Activated CD4-positive, alpha-beta memory T cell treated with anti-CD3 and anti-CD28 coated beads for 36 hours (primary cell): Measurements from ENCODE around the gene PYGL. TPM values are rescaled to one million over a fixed set of nuclear protein-coding genes. Genes with fewer than 3 reads are reported as not detected.

Experiments used
- CTCF ChIA-PET: fragments of 350-600 bp; sonication (Branson Sonifier 250); formaldehyde crosslinking; loops from one replicate; lab custom pipeline; 2021; ENCODE audit warnings: antibody characterized with exemption, inconsistent platforms; lab: Charles Lee
- POLR2A ChIA-PET: fragments of 350-600 bp; sonication (Branson Sonifier 250); formaldehyde crosslinking; loops from one replicate; lab custom pipeline; 2021; ENCODE audit warnings: antibody characterized with exemption; lab: Charles Lee
- DNase-seq: peaks from one replicate; pipeline ENCODE4 v3.0.0-alpha.2; 2020
- H3K27ac Mint-ChIP-seq: one replicate; pipeline ENCODE4 v1.8.0; 2021; ENCODE audit warnings: mixed read lengths
- H3K27me3 Mint-ChIP-seq: one replicate; pipeline ENCODE4 v1.8.0; 2021; ENCODE audit warnings: mixed read lengths
- H3K36me3 Mint-ChIP-seq: one replicate; pipeline ENCODE4 v1.8.0; 2021; ENCODE audit warnings: mixed read lengths
- H3K4me1 Mint-ChIP-seq: one replicate; pipeline ENCODE4 v1.8.0; 2021; ENCODE audit warnings: low read depth, mixed read lengths
- H3K4me3 Mint-ChIP-seq: one replicate; pipeline ENCODE4 v1.8.0; 2021; ENCODE audit warnings: mild to moderate bottlenecking, mixed read lengths
- H3K9me3 Mint-ChIP-seq: one replicate; pipeline ENCODE4 v1.8.0; 2021; ENCODE audit warnings: mixed read lengths
- intact Hi-C: fragments of 100-400 bp; cut with micrococcal nuclease; formaldehyde crosslinking; loops from one replicate; pipeline ENCODE4 v1.15.1; 2023
- total RNA-seq, 2 experiments: library from RNA; stranded (reverse); gene quantifications; one replicate each; pipeline ENCODE4 v1.2.3, GENCODE V29; 2021

PYGL gene
- 1 to 10 TPM in 1 of 2 experiments, under 1 TPM in 1; 0.71 to 1.2 TPM for total RNA-seq

DNA sequence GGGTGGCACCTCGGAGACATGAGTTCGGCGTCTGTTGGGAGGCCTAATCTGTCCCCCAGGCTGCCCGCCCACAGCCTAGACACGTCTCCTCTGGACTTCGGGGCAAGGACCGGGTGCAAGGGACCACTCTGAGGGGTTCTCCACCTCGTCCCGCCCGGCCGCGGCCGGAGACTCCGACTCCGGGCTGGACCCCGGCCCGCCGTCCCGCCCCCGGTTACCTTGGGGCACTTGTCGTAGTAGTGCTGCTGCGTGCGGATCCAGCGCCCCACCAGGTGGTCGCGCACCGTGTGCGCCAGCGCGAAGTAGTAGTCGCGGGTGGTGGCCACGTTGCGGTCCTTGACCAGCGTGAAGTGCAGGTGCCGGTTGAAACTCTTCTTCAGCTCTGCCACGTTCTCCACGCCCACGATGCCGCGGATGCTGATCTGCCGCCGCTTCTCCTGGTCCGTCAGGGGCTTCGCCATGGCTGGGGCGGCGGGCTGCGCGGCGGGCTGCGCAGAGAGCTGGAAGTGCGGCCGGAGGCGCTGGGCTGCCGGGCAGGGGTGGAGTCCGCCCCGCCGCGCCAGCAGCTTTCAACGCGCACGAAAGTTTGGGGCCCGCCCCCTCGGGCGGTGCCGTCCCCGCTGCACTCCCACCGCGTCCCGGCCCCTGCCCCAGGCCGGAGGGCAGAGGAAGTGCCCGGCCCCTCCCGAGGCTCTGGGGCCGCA is at the start of gene PYGL:
Gene PYGL, minus strand, starts transcription at position 541 of the 704 bp plus-strand sequence. Its CDS starts 80 bp downstream, at position 461.
- H3K4me3 Mint-ChIP-seq: peak within 1 kb of the TSS; percentile 75
- peaks cover 10% of the 10 kb centered on the region for H3K4me1 Mint-ChIP-seq
- ChIA-PET CTCF (no interaction called here), POLR2A (no interaction called here)
- no peak within 1 kb of the TSS for H3K27ac Mint-ChIP-seq
- peaks cover 31% of the 10 kb centered on the region for H3K27me3 Mint-ChIP-seq
- intact Hi-C loops: no loop called here
- H3K9me3 Mint-ChIP-seq: no peaks in the 10 kb centered on the region
- peak; percentile 38 for DNase-seq
- H3K36me3 Mint-ChIP-seq: no peaks in the 10 kb centered on the region

DNA sequence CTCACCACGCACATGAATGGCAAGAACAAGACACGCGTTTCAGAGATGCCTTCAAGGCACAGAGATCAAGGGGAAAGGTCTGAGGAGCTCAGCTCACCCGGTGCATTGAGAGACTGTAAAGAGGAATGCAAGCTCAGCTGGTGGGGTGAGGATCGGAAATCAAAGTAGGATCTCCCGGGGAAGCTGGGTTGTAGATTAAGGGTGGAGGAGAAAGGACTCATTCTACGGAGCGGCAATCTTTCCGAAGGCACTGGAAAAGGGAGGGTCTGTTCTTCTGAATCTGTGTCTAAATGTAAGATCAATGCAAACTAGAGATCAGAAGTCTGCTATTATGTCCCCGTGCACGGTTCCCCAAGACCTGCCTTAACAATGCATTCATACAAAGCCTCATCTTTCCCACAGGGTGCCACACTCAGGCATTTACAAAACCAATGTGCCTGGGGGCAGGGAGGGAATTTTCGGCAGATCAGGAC is 41.6 kb upstream of the PYGL start:
- intact Hi-C loops: no loop called here
- no peak overlapping the region for H3K27ac Mint-ChIP-seq
- CTCF ChIA-PET: no interaction called here
- POLR2A ChIA-PET: no interaction called here
- H3K4me3 Mint-ChIP-seq: no peak overlapping the region
- peaks cover 3% of the 10 kb centered on the region for H3K27me3 Mint-ChIP-seq
- H3K36me3 Mint-ChIP-seq: no peaks in the 10 kb centered on the region
- no peaks in the 10 kb centered on the region for H3K9me3 Mint-ChIP-seq
- no peaks in the 10 kb centered on the region for H3K4me1 Mint-ChIP-seq
- no peak for DNase-seq

GRCh38 chr14:50985124-50985858 is 41.0 kb upstream of the PYGL start:
- ChIA-PET POLR2A (no interaction called here), CTCF (no interaction called here)
- Mint-ChIP-seq H3K36me3 (no peaks in the 10 kb centered on the region), H3K27ac (no peak overlapping the region), H3K4me1 (no peaks in the 10 kb centered on the region), H3K9me3 (no peaks in the 10 kb centered on the region), H3K4me3 (no peak overlapping the region), H3K27me3 (peaks cover 3% of the 10 kb centered on the region)
- DNase-seq: no peak
- intact Hi-C loops: no loop called here

DNA sequence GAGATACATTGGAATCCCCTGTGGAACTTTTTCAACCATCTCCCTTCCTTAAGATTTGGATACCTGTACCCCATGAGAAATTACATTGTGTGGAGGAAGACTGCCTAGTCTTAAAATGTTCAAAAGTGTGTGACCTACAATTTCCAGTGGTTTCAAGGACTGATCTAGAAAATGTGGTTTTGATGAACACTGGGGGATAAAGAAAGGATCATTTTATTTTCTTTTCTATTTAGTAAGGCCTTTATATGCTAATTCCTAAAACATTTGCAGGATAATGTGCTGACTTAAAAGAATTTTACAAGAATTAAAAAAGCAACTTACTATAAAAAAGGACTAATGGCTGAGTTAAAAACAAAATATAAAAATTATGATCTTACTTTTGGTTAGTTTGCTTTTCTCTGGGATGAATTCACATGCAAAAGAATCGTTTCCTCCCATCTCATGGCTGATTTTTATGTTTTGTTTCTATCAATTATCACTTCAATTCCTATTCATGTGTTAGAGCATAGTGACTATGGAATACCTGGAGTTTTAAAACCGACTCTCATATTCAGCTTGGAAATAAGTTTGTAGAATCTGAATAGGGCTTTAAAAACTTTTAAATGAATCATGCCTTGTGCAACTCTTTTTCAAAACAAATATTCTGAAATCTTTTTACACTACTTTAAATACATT is 39.9 kb upstream of the PYGL start:
- POLR2A ChIA-PET: no interaction called here
- Mint-ChIP-seq H3K9me3 (no peaks in the 10 kb centered on the region), H3K27ac (no peak overlapping the region), H3K4me1 (no peaks in the 10 kb centered on the region), H3K4me3 (no peak overlapping the region), H3K36me3 (no peaks in the 10 kb centered on the region), H3K27me3 (peaks cover 4% of the 10 kb centered on the region)
- CTCF ChIA-PET: no interaction called here
- intact Hi-C loops: no loop called here
- DNase-seq: no peak

GRCh38 chr14:50979941-50980850 is 35.9 kb upstream of the PYGL start:
- no peak overlapping the region for H3K27ac Mint-ChIP-seq
- intact Hi-C loops: no loop called here
- no peak for DNase-seq
- H3K9me3 Mint-ChIP-seq: no peaks in the 10 kb centered on the region
- H3K27me3 Mint-ChIP-seq: peaks cover 2% of the 10 kb centered on the region
- CTCF ChIA-PET: interaction anchor here (0.7 kb wide), 1 partner anchor 147 kb away, joined by 3 read pairs; no protein-coding TSS in a partner anchor
- H3K4me1 Mint-ChIP-seq: no peaks in the 10 kb centered on the region
- POLR2A ChIA-PET: no interaction called here
- no peak overlapping the region for H3K4me3 Mint-ChIP-seq
- H3K36me3 Mint-ChIP-seq: no peaks in the 10 kb centered on the region

- Mint-ChIP-seq H3K4me1 (no peaks in the 10 kb centered on the region), H3K36me3 (no peaks in the 10 kb centered on the region), H3K27me3 (peaks cover 2% of the 10 kb centered on the region), H3K4me3 (no peak overlapping the region), H3K27ac (no peak overlapping the region), H3K9me3 (no peaks in the 10 kb centered on the region)
- ChIA-PET POLR2A (no interaction called here), CTCF (no interaction called here)
- intact Hi-C loops: no loop called here
- DNase-seq: no peak
These were observed 34.6 kb upstream of the PYGL start for GRCh38 chr14:50978888-50979287.

DNA sequence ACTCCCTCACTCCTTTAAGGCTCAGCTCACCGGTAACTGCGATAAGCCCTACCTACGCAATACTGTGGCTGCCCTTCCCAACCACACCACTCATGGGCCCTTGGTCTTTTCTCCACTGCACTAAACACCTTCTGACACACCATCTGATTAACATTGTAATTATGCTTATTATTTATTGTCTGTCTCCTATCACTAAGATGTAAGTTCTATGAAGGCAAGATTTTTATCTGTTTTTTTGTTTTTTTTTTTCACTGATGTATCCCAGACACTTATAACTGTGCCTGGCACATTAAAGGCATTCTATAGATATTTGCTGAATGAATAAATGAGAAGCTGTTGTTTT is 34.2 kb upstream of the PYGL start:
- intact Hi-C loops: no loop called here
- H3K4me3 Mint-ChIP-seq: no peak overlapping the region
- no peak overlapping the region for H3K27ac Mint-ChIP-seq
- DNase-seq: no peak
- H3K36me3 Mint-ChIP-seq: no peaks in the 10 kb centered on the region
- no peaks in the 10 kb centered on the region for H3K9me3 Mint-ChIP-seq
- ChIA-PET POLR2A (no interaction called here), CTCF (no interaction called here)
- no peaks in the 10 kb centered on the region for H3K4me1 Mint-ChIP-seq
- peaks cover 2% of the 10 kb centered on the region for H3K27me3 Mint-ChIP-seq

DNA sequence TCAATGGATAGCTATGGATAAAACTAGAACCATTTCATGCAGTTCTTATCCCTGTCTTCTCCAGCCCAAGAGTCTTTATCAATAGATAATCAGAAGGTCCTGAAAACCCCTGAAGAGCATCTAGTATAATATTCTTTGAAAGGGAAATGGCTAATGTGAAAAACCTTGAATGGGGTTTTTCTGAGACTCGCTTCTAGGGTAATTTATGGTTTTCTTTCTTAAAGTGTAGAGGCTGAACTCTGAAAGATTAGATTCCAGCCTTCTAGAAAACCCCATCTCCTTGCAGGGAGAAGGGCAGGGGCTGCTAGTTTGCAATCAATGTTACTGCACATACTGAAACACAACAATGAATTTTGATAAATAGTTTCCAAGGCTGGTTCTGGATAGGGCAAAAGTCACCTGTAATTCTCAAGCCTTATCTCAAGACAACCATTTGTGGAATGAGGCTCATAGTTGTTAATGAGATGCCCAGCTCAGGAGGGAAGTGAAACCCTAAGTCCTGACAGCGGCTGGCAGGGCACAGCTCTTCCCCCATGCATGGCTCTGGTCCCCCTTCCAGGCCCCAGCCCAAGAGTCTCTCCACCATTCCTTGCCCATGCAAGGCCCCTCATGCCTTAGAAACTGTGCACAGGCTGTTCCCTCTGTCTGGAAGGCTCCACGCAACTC is 33.7 kb upstream of the PYGL start:
- H3K36me3 Mint-ChIP-seq: no peaks in the 10 kb centered on the region
- no peaks in the 10 kb centered on the region for H3K4me1 Mint-ChIP-seq
- no peaks in the 10 kb centered on the region for H3K9me3 Mint-ChIP-seq
- H3K27me3 Mint-ChIP-seq: peaks cover 2% of the 10 kb centered on the region
- intact Hi-C loops: no loop called here
- no peak overlapping the region for H3K27ac Mint-ChIP-seq
- DNase-seq: no peak
- ChIA-PET CTCF (no interaction called here), POLR2A (no interaction called here)
- no peak overlapping the region for H3K4me3 Mint-ChIP-seq

GRCh38 chr14:50974118-50974517 is 29.8 kb upstream of the PYGL start:
- Mint-ChIP-seq H3K36me3 (no peaks in the 10 kb centered on the region), H3K4me1 (no peaks in the 10 kb centered on the region), H3K27me3 (peaks cover 4% of the 10 kb centered on the region), H3K9me3 (no peaks in the 10 kb centered on the region), H3K27ac (no peak overlapping the region), H3K4me3 (no peak overlapping the region)
- ChIA-PET CTCF (no interaction called here), POLR2A (no interaction called here)
- intact Hi-C loops: no loop called here
- DNase-seq: no peak

DNA sequence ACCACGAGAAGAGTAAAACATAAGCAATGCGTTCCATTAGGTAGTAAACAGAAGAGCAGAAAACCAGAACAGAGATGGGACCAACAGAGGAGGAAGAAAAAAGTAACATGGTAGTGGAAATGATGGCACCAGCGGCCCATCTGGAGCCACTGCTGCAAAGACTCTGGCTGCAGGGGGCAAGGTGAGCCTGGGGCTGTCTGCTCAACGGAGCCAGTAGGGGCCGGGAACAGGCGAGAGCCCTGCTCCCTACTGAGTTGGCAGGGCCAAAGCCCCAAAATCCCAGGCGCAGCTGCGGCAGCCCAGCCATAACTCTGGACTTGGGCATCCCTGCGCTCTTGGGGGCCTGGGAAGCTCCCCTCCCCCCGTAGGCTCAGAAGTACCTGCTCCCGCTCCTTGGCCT is 28.5 kb upstream of the PYGL start:
- H3K27ac Mint-ChIP-seq: no peak overlapping the region
- H3K27me3 Mint-ChIP-seq: peaks cover 3% of the 10 kb centered on the region
- CTCF ChIA-PET: no interaction called here

GRCh38 chr14:50970886-50971781 is 26.9 kb upstream of the PYGL start:
- H3K36me3 Mint-ChIP-seq: no peaks in the 10 kb centered on the region
- no peak overlapping the region for H3K4me3 Mint-ChIP-seq
- H3K4me1 Mint-ChIP-seq: no peaks in the 10 kb centered on the region
- H3K9me3 Mint-ChIP-seq: no peaks in the 10 kb centered on the region
- POLR2A ChIA-PET: no interaction called here
- CTCF ChIA-PET: no interaction called here
- H3K27me3 Mint-ChIP-seq: peaks cover 3% of the 10 kb centered on the region
- intact Hi-C loops: no loop called here
- DNase-seq: no peak
- H3K27ac Mint-ChIP-seq: no peak overlapping the region

More for the DNA sequence above, 28.5 kb upstream of the PYGL start:
- no peak for DNase-seq
- Mint-ChIP-seq H3K9me3 (no peaks in the 10 kb centered on the region), H3K36me3 (no peaks in the 10 kb centered on the region), H3K4me3 (no peak overlapping the region), H3K4me1 (no peaks in the 10 kb centered on the region)
- intact Hi-C loops: no loop called here
- POLR2A ChIA-PET: no interaction called here
